Activated B cell treated with CpG ODN at 0.5 μM for 24 hours (primary cell): ENCODE measurements around the gene RALGAPA2. TPM values are rescaled to one million over a fixed set of nuclear protein-coding genes. Genes with fewer than 3 reads are reported as not detected.
A peak's percentile ranks its signal among the peaks of the same experiment; 100 is the strongest.

Source experiments
- ATAC-seq: fragments of 200-7000 bp; cut with Tn5 transposase; one replicate; pipeline ENCODE4 v1.10.0; 2021; ENCODE audit warnings: low read depth, mild to moderate bottlenecking, moderate library complexity
- CTCF ChIA-PET: fragments of 350-600 bp; sonication (Branson Sonifier 250); formaldehyde crosslinking; loops from one replicate; lab custom pipeline; 2021; ENCODE audit warnings: antibody characterized with exemption; lab: Charles Lee
- POLR2A ChIA-PET: fragments of 350-600 bp; sonication (Branson Sonifier 250); formaldehyde crosslinking; loops from one replicate; lab custom pipeline; 2021; ENCODE audit warnings: antibody characterized with exemption; lab: Charles Lee
- DNase-seq: peaks from one replicate; pipeline ENCODE4 v3.0.0; 2022
- H3K27ac Mint-ChIP-seq: one replicate; pipeline ENCODE4 v1.8.0; 2020; ENCODE audit warnings: mixed read lengths
- H3K27me3 Mint-ChIP-seq: one replicate; pipeline ENCODE4 v1.8.0; 2021; ENCODE audit warnings: mixed read lengths
- H3K36me3 Mint-ChIP-seq: one replicate; pipeline ENCODE4 v1.8.0; 2021; ENCODE audit warnings: low read depth, mixed read lengths
- H3K4me1 Mint-ChIP-seq: one replicate; pipeline ENCODE4 v1.8.0; 2021; ENCODE audit warnings: mixed read lengths
- H3K4me3 Mint-ChIP-seq: one replicate; pipeline ENCODE4 v1.8.0; 2020; ENCODE audit warnings: mild to moderate bottlenecking, mixed read lengths
- H3K9me3 Mint-ChIP-seq: one replicate; pipeline ENCODE4 v1.8.0; 2020; ENCODE audit warnings: mixed read lengths
- intact Hi-C: fragments of 100-400 bp; cut with micrococcal nuclease; formaldehyde crosslinking; loops from one replicate; pipeline ENCODE4 v1.15.1; 2024
- total RNA-seq: library from RNA; stranded (reverse); gene quantifications from 2 replicates; pipeline ENCODE4 v1.2.3, GENCODE V29; 2022
- TF ChIP-seq, protein P1 (sequence below): fragments of 200-600 bp; IDR thresholded peaks from one replicate; pipeline ENCODE4 v1.8.0; 2022; ENCODE audit warnings: antibody characterized with exemption, mild to moderate bottlenecking

Gene RALGAPA2
- total RNA-seq, 1 donor from 2014 or later, result 19.2 TPM

DNA sequence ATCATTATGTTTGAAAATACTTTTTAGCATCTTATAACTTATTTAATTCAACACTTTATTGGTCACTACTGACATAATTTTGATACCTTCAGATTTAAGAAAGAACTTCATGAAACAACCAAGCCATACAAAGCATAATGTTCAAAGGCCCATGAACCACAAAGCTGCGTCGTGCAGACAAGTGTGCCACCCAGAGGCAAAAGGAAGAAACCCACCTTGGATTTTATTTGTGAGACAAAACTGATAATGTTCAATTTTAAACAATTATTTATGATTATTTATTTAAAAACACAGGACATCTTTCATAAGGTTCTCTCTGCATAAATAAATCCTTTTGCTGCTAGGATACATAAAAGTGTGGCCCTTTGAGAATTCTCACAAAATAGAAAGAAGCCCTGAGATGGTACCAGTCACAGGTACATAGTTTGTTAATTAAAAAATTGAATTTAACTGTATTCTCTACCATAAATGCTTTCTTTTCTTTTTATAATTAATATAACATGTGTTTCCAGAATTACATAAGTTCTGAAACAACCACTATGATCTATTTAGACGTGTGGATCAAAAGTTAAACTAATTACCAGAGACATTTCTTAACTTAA, 143.7 kb downstream of the RALGAPA2 start:
- intact Hi-C loops, result loop anchor here (1.0 to 5.0 kb wide), 4 partner anchors 131 to 485 kb away; no protein-coding TSS in a partner anchor
- TF ChIP-seq, protein P1, sequence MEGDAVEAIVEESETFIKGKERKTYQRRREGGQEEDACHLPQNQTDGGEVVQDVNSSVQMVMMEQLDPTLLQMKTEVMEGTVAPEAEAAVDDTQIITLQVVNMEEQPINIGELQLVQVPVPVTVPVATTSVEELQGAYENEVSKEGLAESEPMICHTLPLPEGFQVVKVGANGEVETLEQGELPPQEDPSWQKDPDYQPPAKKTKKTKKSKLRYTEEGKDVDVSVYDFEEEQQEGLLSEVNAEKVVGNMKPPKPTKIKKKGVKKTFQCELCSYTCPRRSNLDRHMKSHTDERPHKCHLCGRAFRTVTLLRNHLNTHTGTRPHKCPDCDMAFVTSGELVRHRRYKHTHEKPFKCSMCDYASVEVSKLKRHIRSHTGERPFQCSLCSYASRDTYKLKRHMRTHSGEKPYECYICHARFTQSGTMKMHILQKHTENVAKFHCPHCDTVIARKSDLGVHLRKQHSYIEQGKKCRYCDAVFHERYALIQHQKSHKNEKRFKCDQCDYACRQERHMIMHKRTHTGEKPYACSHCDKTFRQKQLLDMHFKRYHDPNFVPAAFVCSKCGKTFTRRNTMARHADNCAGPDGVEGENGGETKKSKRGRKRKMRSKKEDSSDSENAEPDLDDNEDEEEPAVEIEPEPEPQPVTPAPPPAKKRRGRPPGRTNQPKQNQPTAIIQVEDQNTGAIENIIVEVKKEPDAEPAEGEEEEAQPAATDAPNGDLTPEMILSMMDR, result no peak
- DNase-seq, result no peak
- Mint-ChIP-seq H3K4me3 (no peak overlapping the region), H3K36me3 (peaks cover 28% of the 10 kb centered on the region), H3K27me3 (no peaks in the 10 kb centered on the region), H3K4me1 (peaks cover 2% of the 10 kb centered on the region), H3K9me3 (no peaks in the 10 kb centered on the region), H3K27ac (no peak overlapping the region)
- POLR2A ChIA-PET, result no interaction called here
- CTCF ChIA-PET, result interaction anchor here (0.9 to 1.1 kb wide), 2 partner anchors 484 to 485 kb away, joined by 3 read pairs; no protein-coding TSS in a partner anchor
- peak; percentile 34 for ATAC-seq

DNA sequence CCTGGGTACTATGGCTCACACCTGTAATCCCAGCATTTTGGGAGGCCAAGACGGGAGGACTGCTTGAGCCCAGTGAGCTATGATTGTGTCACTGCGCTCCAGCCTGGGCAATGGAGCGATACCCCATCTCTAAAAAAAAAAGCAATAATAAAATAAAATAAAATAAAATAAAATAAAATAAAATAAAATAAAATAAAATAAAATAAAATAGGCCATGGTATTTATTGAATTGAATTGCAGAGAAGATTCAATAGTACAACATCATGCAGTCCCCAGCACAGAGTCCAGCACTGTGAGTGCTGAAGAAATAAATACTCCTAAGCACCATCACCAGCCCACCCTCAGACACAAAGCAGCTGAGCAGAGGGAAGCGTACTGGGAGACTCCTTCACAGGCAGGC, 144.7 kb downstream of the RALGAPA2 start:
- Mint-ChIP-seq H3K4me1 (peaks cover 2% of the 10 kb centered on the region), H3K4me3 (no peak overlapping the region), H3K27ac (no peak overlapping the region), H3K36me3 (peaks cover 28% of the 10 kb centered on the region), H3K9me3 (no peaks in the 10 kb centered on the region), H3K27me3 (no peaks in the 10 kb centered on the region)
- intact Hi-C loops, result loop anchor here (1.0 to 5.0 kb wide), 4 partner anchors 130 to 484 kb away; no protein-coding TSS in a partner anchor
- ChIA-PET POLR2A (no interaction called here), CTCF (interaction anchor here (1.5 to 2.2 kb wide), 2 partner anchors 209 to 483 kb away, joined by 3 to 11 read pairs; no protein-coding TSS in a partner anchor)
- no peak for ATAC-seq
- no peak for DNase-seq
- TF ChIP-seq, protein P1, result no peak

DNA sequence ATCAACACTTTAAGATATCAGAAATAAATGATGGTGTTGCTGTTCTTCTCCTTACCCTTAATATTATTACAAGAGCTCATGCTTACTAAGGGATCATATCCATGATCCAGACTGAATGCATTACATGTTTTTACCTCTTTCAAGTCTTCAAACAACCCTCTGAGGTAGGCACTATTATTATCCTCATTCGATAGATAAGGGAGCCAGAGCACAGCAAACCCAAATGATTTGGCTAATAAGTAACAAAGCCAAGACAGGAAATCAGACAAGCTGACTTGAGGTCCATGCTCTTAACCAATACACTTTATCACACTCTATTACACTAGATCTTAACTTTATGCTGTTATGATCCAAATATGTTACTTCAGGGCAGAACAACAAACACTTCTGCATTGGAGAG, 145.9 kb downstream of the RALGAPA2 start:
- CTCF ChIA-PET, result interaction anchor here (1.5 to 2.2 kb wide), 2 partner anchors 208 to 482 kb away, joined by 3 to 11 read pairs; no protein-coding TSS in a partner anchor
- peaks cover 22% of the 10 kb centered on the region for H3K36me3 Mint-ChIP-seq
- no peaks in the 10 kb centered on the region for H3K27me3 Mint-ChIP-seq
- ATAC-seq (no peak), DNase-seq (no peak)
- no peak overlapping the region for H3K4me3 Mint-ChIP-seq
- TF ChIP-seq, protein P1, result no peak
- no peaks in the 10 kb centered on the region for H3K9me3 Mint-ChIP-seq
- intact Hi-C loops, result loop anchor here (5.0 kb wide), 1 partner anchor 129 kb away; no protein-coding TSS in a partner anchor
- POLR2A ChIA-PET, result no interaction called here
- peaks cover 2% of the 10 kb centered on the region for H3K4me1 Mint-ChIP-seq
- H3K27ac Mint-ChIP-seq, result no peak overlapping the region

- Mint-ChIP-seq H3K27me3 (no peaks in the 10 kb centered on the region), H3K27ac (no peak overlapping the region)
- POLR2A ChIA-PET, result no interaction called here
Observed at GRCh38 chr20:20564279-20564678, 148.2 kb downstream of the RALGAPA2 start.

GRCh38 chr20:20562507-20562906, 149.9 kb downstream of the RALGAPA2 start:
- Mint-ChIP-seq H3K27me3 (no peaks in the 10 kb centered on the region), H3K27ac (no peak overlapping the region), H3K9me3 (no peaks in the 10 kb centered on the region), H3K4me1 (no peaks in the 10 kb centered on the region), H3K4me3 (no peak overlapping the region), H3K36me3 (peaks cover 22% of the 10 kb centered on the region)
- no peak for ATAC-seq
- TF ChIP-seq, protein P1, result no peak
- intact Hi-C loops, result no loop called here
- ChIA-PET CTCF (no interaction called here), POLR2A (no interaction called here)
- DNase-seq, result no peak

More at GRCh38 chr20:20564279-20564678, 148.2 kb downstream of the RALGAPA2 start:
- TF ChIP-seq, protein P1, result no peak
- H3K4me3 Mint-ChIP-seq, result no peak overlapping the region
- ATAC-seq, result no peak
- H3K36me3 Mint-ChIP-seq, result peaks cover 14% of the 10 kb centered on the region
- intact Hi-C loops, result no loop called here
- H3K9me3 Mint-ChIP-seq, result no peaks in the 10 kb centered on the region
- H3K4me1 Mint-ChIP-seq, result no peaks in the 10 kb centered on the region
- no peak for DNase-seq
- CTCF ChIA-PET, result interaction anchor here (1.0 kb wide), 1 partner anchor 481 kb away, joined by 3 read pairs; no protein-coding TSS in a partner anchor
